TTC549 (cell line): ENCODE data around the gene CNGA3.

Experiments
- FAIRE-seq: peaks from 2 replicates; lab custom pipeline; 2012; peaks lifted over from hg19 to GRCh38; lab: Jason Lieb, UNC

The CNGA3 gene

GRCh38 chr2:98329549-98329948, 16.7 kb upstream of the CNGA3 start:
- no peak for FAIRE-seq

GRCh38 chr2:98332989-98333388, 13.3 kb upstream of the CNGA3 start:
- no peak for FAIRE-seq

- FAIRE-seq: no peak
Observed at GRCh38 chr2:98333922-98334321, 12.3 kb upstream of the CNGA3 start.

- no peak for FAIRE-seq
Observed at GRCh38 chr2:98334439-98335078, 11.7 kb upstream of the CNGA3 start.

GRCh38 chr2:98335271-98335670, 11.0 kb upstream of the CNGA3 start:
- FAIRE-seq: no peak

- FAIRE-seq: no peak
Observed at GRCh38 chr2:98341241-98341640, 5.0 kb upstream of the CNGA3 start.

- no peak for FAIRE-seq
Observed at GRCh38 chr2:98343285-98343684, 3.0 kb upstream of the CNGA3 start.

- no peak for FAIRE-seq
Observed at GRCh38 chr2:98347298-98348065, 1.2 kb downstream of the CNGA3 start.

GRCh38 chr2:98348066-98348561, 1.9 kb downstream of the CNGA3 start:
- FAIRE-seq: no peak

- FAIRE-seq: no peak
Observed at GRCh38 chr2:98350411-98350810, 4.2 kb downstream of the CNGA3 start.

- no peak for FAIRE-seq
Observed at GRCh38 chr2:98355881-98356280, 9.6 kb downstream of the CNGA3 start.

- FAIRE-seq: no peak
Observed at GRCh38 chr2:98356729-98357128, 10.5 kb downstream of the CNGA3 start.

- no peak for FAIRE-seq
Observed at GRCh38 chr2:98357849-98358248, 11.6 kb downstream of the CNGA3 start.

- FAIRE-seq: no peak
Observed at GRCh38 chr2:98359986-98360385, 13.7 kb downstream of the CNGA3 start.

GRCh38 chr2:98367721-98368120, 21.5 kb downstream of the CNGA3 start:
- no peak for FAIRE-seq

- FAIRE-seq: no peak
Observed at GRCh38 chr2:98369710-98370239, 23.5 kb downstream of the CNGA3 start.

GRCh38 chr2:98372121-98372520, 25.9 kb downstream of the CNGA3 start:
- FAIRE-seq: no peak

- no peak for FAIRE-seq
Observed at GRCh38 chr2:98372579-98372978, 26.3 kb downstream of the CNGA3 start.

GRCh38 chr2:98374286-98374685, 28.0 kb downstream of the CNGA3 start:
- FAIRE-seq: no peak

- FAIRE-seq: no peak
Observed at GRCh38 chr2:98374958-98375570, 28.8 kb downstream of the CNGA3 start.

GRCh38 chr2:98376301-98376910, 30.1 kb downstream of the CNGA3 start:
- no peak for FAIRE-seq

GRCh38 chr2:98376996-98377395, 30.7 kb downstream of the CNGA3 start:
- no peak for FAIRE-seq

GRCh38 chr2:98377544-98377943, 31.3 kb downstream of the CNGA3 start:
- FAIRE-seq: no peak
